Thymus (tissue), 11 donors: ENCODE measurements around the gene LARP4. TPM values are rescaled to one million over a fixed set of nuclear protein-coding genes. Genes with fewer than 3 reads are reported as not detected.
"Not testable (repeated sequence)": the region's sequence is repeated elsewhere in the genome, so short reads cannot be mapped to it uniquely, and the experiment has no call there.

Experiments
- DNase-seq, 9 donors: peaks; one replicate each; pipeline ENCODE4 v3.0.0-alpha.2; 2013; ENCODE audit warnings: low spot score in 9 of 9, low read depth in 6 of 9, missing footprints in 1 of 9
- H3K27ac ChIP-seq, 2 donors: one replicate each; pipeline ENCODE4 v1.5.1; 2013; ENCODE audit warnings: control low read depth in 1 of 2, low read depth in 1 of 2, low read length in 1 of 2, mild to moderate bottlenecking in 1 of 2, moderate library complexity in 1 of 2
- H3K27me3 ChIP-seq, 2 donors: one replicate each; pipeline ENCODE4 v1.5.1; 2013; ENCODE audit warnings: low read length in 1 of 2; ENCODE audit not compliant: control insufficient read depth in 2 of 2, insufficient read depth in 1 of 2
- H3K36me3 ChIP-seq, 2 donors: one replicate each; pipeline ENCODE4 v1.5.1; 2013; ENCODE audit warnings: low read length in 1 of 2, mild to moderate bottlenecking in 1 of 2, moderate library complexity in 1 of 2; ENCODE audit not compliant: control insufficient read depth in 2 of 2, insufficient read depth in 2 of 2
- H3K4me1 ChIP-seq, 2 donors: one replicate each; pipeline ENCODE4 v1.5.1; 2013; ENCODE audit warnings: low read length in 2 of 2; ENCODE audit not compliant: control insufficient read depth in 2 of 2, insufficient read depth in 2 of 2
- H3K4me3 ChIP-seq, 2 donors: one replicate each; pipeline ENCODE4 v1.5.1; 2013; ENCODE audit warnings: low read length in 2 of 2, control low read depth in 1 of 2, mild to moderate bottlenecking in 1 of 2
- H3K9me3 ChIP-seq, 2 donors: one replicate each; pipeline ENCODE4 v1.5.1; 2013; ENCODE audit warnings: low read length in 1 of 2, mild to moderate bottlenecking in 1 of 2; ENCODE audit not compliant: control insufficient read depth in 2 of 2, insufficient read depth in 1 of 2
- WGBS: extraction: QIAGEN DNeasy Blood & Tissue Kit; methylation state at CpG from one replicate; pipeline ENCODE4 v1.1.7; 2013; 5-methylcytosine and 5-hydroxymethylcytosine counted together
- polyA plus RNA-seq: library from polyadenylated mRNA; stranded (reverse); fragments of 200-250 nt; gene quantifications from one replicate; pipeline ENCODE4 v1.2.3, GENCODE V29; 2013
- total RNA-seq: library from RNA; stranded (reverse); fragments of 120-200 nt; gene quantifications from one replicate; pipeline ENCODE4 v1.2.4, GENCODE V29; 2013
- donor health status: healthy.

LARP4 gene
- total and polyA plus RNA-seq, 2 donors: 17.0 to 23.6 TPM

GRCh38 chr12:50508970-50509663, 108.4 kb downstream of the LARP4 start:
- peaks cover 10 to 30% of the 10 kb centered on the region in 2 donors for H3K4me1 ChIP-seq
- H3K9me3 ChIP-seq: no peaks in the 10 kb centered on the region
- H3K4me3 ChIP-seq: no peak overlapping the region
- H3K27me3 ChIP-seq: no peaks in the 10 kb centered on the region
- WGBS: 43% methylated on average over 7 of the region's 7 CpGs
- no peak for DNase-seq
- peaks cover 3 to 4% of the 10 kb centered on the region in 2 donors for H3K36me3 ChIP-seq
- no peak overlapping the region for H3K27ac ChIP-seq

- H3K36me3 ChIP-seq: peaks cover 3 to 4% of the 10 kb centered on the region in 2 donors
- H3K27ac ChIP-seq: no peak overlapping the region
- H3K27me3 ChIP-seq: no peaks in the 10 kb centered on the region
- peak in 1 of 9 donors; percentile 29 for DNase-seq
- peaks cover 0 to 6% of the 10 kb centered on the region in 2 donors for H3K9me3 ChIP-seq
- H3K4me1 ChIP-seq: peaks cover 16 to 36% of the 10 kb centered on the region in 2 donors
- WGBS: 63% methylated on average over 4 of the region's 4 CpGs
- no peak overlapping the region for H3K4me3 ChIP-seq
These were observed 114.0 kb downstream of the LARP4 start for GRCh38 chr12:50514526-50515276.

- peaks cover 3 to 4% of the 10 kb centered on the region in 2 donors for H3K36me3 ChIP-seq
- H3K27ac ChIP-seq: no peak overlapping the region
- no peaks in the 10 kb centered on the region for H3K27me3 ChIP-seq
- peaks cover 16 to 39% of the 10 kb centered on the region in 2 donors for H3K4me1 ChIP-seq
- H3K9me3 ChIP-seq: peaks cover 0 to 6% of the 10 kb centered on the region in 2 donors
- peak in 1 of 9 donors; percentile 28 for DNase-seq
- no peak overlapping the region for H3K4me3 ChIP-seq
- WGBS: 69% methylated on average over 2 of the region's 2 CpGs
These were observed 114.9 kb downstream of the LARP4 start for GRCh38 chr12:50515587-50515986.

GRCh38 chr12:50517421-50518048, 116.8 kb downstream of the LARP4 start:
- WGBS: 15% methylated on average over 3 of the region's 3 CpGs
- Histone ChIP-seq H3K9me3 (peaks cover 0 to 6% of the 10 kb centered on the region in 2 donors), H3K4me3 (no peak overlapping the region), H3K27me3 (no peaks in the 10 kb centered on the region), H3K4me1 (peaks cover 16 to 39% of the 10 kb centered on the region in 2 donors), H3K36me3 (peaks cover 3 to 4% of the 10 kb centered on the region in 2 donors), H3K27ac (peak overlapping the region; percentile 39 to 68)
- peak in 1 of 9 donors; percentile 54 for DNase-seq

- Histone ChIP-seq H3K27ac (peak overlapping the region; percentile 39 to 43), H3K4me3 (no peak overlapping the region), H3K9me3 (peaks cover 0 to 6% of the 10 kb centered on the region in 2 donors), H3K27me3 (no peaks in the 10 kb centered on the region), H3K36me3 (peaks cover under 1 to 4% of the 10 kb centered on the region in 2 donors), H3K4me1 (peaks cover 16 to 39% of the 10 kb centered on the region in 2 donors)
- DNase-seq: no peak
- WGBS: 87% methylated on average over 11 of the region's 11 CpGs
These were observed 117.4 kb downstream of the LARP4 start for GRCh38 chr12:50518090-50518489.

- H3K36me3 ChIP-seq: peaks cover 0 to 7% of the 10 kb centered on the region in 2 donors
- peaks cover 0 to 6% of the 10 kb centered on the region in 2 donors for H3K9me3 ChIP-seq
- WGBS: 92% methylated on average over 1 of the region's 1 CpG
- no peaks in the 10 kb centered on the region for H3K27me3 ChIP-seq
- H3K27ac ChIP-seq: no peak overlapping the region
- H3K4me1 ChIP-seq: peaks cover 14 to 39% of the 10 kb centered on the region in 2 donors
- no peak overlapping the region for H3K4me3 ChIP-seq
- DNase-seq: no peak
These were observed 118.7 kb downstream of the LARP4 start for GRCh38 chr12:50519353-50519752.

- H3K36me3 ChIP-seq: peaks cover 0 to 7% of the 10 kb centered on the region in 2 donors
- H3K4me3 ChIP-seq: no peak overlapping the region
- DNase-seq: peak in 1 of 9 donors; percentile 43
- peak overlapping the region; percentile 74 for H3K27ac ChIP-seq
- peaks cover 6 to 28% of the 10 kb centered on the region in 2 donors for H3K4me1 ChIP-seq
- WGBS: 72% methylated on average over 8 of the region's 8 CpGs
- peaks cover 0 to 6% of the 10 kb centered on the region in 2 donors for H3K9me3 ChIP-seq
- H3K27me3 ChIP-seq: no peaks in the 10 kb centered on the region
These were observed 119.9 kb downstream of the LARP4 start for GRCh38 chr12:50520416-50521207.

GRCh38 chr12:50521781-50522180, 121.1 kb downstream of the LARP4 start:
- H3K27me3 ChIP-seq, H3K4me3 ChIP-seq, DNase-seq, H3K27ac ChIP-seq, H3K9me3 ChIP-seq, H3K36me3 ChIP-seq: not testable (repeated sequence)
- H3K4me1 ChIP-seq: peaks cover 6 to 22% of the 10 kb centered on the region in 2 donors
- WGBS: 97% methylated on average over 4 of the region's 4 CpGs
